ENCODE measurements around the gene TBC1D2B.
A peak's percentile ranks its signal among the peaks of the same experiment; 100 is the strongest.

The TBC1D2B gene

DNA sequence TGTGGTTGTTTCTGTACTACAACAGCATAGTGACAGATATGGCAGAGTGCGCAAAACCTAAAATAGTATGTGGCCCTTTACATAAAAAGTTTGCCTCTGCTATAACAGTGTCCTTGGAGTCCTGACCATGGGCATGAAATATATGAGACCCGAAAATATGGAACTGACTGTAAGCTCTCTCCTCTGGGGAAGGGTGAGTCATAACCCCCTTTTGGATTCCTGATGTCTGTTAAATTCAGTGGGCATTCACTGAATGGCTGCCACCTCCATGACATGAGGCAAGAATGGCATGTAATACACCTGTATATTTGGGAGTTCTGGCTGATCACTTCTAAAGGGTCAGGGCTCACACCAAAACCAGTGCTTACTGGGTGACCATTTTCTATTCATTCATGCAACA, 6.1 kb downstream of the TBC1D2B start:
- no peak for DNase-seq

- DNase-seq: no peak
Measured at GRCh38 chr15:78070049-78070700, 7.3 kb downstream of the TBC1D2B start.

- no peak for DNase-seq
Measured at GRCh38 chr15:78069462-78070029, 8.0 kb downstream of the TBC1D2B start.

- DNase-seq: no peak
Measured at GRCh38 chr15:78069052-78069414, 8.5 kb downstream of the TBC1D2B start.

GRCh38 chr15:78067328-78068228, 9.9 kb downstream of the TBC1D2B start:
- no peak for DNase-seq

DNA sequence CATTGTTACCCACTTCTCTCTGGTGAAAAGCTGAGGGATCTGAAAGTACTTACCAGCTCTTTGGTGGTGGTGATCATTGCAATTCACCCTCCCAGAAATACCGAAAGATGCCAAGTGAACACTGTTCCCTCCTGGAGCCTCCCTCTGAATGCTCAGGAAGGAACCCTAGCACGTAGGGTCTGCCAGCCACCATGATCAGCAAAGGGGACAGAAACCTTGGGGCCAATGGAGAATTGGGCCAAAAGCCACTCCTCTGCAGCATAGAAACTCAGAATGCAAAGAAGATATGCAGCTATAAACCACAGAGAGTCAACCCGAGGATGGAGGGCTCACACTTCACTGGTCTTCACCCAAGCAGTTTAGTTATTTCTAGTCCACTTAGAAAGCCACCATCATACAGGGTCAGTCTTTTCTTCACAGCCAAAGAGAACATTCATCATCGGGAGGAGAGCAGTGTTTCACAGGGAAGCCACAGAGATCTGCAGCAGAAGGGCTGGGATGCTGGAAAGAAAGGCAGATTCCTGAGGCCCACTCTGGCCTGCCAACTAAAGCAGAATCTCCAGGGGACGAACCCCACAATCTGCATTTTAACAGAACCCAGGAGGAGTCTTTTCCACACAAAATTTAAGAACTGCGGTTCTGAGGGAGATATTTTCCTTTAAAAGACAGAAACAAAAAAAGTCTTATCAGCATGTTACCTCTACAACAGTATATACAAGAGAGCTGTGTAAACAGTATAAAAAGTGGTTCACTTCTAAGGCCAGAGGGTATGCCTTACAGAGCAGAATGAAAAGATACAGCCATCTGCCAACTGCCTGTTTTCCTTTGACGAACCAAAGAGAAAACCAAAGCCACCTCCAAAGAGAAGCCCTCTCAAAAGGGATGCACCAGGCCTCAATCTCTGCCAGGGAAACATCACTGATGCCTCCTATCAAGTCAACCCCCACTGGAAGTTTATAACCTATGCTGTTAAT, 11.3 kb downstream of the TBC1D2B start:
- DNase-seq: no peak

DNA sequence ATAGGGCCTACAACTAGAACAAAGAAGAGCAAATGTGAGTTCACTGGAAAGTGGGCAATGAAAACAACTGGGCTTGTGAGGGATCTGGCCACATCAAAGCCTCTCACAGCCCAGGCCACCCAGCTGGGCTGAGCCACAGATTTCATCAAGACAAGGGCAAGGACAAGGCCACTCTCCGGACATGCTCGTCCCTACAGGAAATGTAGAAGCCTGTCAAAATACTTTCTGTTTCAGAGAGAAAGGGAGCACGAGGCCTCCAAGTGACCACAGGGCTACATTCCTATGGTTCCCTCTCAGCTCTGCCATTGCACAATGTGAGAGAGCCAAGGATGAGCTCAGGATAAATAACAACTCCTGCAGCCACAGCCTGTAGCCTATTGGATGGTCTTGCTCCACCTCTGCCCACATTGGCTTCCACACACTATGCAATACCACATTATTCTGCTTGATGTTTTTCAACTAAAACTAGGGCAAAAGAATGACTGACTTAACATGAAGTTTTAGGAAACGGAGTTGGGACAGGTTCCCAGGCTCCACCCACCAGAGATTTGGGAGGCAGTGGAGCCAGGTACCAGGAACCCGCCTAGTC, 12.1 kb downstream of the TBC1D2B start:
- DNase-seq: no peak

GRCh38 chr15:78064544-78064943, 13.0 kb downstream of the TBC1D2B start:
- DNase-seq: no peak

DNA sequence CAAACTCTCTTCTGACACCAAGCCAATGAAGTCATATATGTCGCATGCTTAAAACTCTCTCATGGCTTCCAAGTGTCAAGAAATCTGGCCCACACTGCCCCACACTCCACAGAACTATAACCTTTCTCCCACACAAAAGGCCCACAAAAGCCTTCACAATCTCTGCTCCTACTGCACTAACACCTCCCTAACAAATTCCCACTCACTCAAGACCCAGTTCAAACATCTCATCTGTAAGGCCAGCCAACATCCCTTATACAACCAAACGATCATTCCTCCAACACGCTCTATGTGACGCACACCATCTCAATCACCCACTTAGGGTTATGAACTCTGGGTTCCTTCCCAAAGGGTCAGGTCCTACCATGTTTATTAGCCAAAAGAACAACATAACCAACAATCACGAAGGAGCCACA, 13.5 kb downstream of the TBC1D2B start:
- no peak for DNase-seq

DNA sequence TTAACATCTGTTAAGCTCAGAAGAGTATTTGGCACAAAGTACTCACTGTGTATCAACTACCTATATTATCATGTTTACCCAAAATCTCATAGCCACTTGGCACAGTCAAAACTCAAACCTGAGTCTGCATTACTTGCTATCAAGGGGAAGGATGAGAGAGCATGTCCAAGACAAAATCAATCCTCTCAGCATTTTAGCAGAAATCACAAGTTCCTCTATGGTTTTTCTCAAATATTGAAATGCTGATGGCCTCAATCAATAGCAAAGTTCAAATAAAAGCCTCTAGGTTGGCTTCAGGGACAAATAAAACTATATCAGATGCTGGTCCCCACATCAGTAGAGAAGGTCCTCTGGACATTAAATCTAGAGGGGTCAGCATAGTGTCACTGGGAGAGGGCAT, 14.3 kb downstream of the TBC1D2B start:
- DNase-seq: no peak

DNA sequence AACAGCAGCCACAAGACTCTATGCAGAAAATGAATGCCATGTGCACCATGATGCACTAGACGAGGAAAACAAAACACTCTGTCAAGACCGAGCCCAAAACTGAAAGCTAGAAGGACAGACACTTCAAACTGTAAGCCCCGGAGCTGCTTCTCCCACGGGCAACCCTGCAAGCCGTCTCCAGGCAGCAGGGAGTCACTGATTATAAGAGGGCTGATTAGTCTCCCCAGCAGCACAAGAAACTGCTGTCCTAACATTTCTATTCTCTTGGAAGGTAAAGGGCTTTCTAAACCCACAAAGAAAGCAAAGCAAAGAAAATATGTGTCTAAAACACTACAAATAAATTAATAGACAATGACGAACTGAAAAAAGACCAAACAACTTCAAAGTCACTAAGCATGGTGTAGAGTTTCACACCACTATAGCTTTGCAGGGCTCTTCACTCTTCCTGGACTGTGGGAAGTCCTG, 15.5 kb downstream of the TBC1D2B start:
- peak; percentile 30 for DNase-seq

DNA sequence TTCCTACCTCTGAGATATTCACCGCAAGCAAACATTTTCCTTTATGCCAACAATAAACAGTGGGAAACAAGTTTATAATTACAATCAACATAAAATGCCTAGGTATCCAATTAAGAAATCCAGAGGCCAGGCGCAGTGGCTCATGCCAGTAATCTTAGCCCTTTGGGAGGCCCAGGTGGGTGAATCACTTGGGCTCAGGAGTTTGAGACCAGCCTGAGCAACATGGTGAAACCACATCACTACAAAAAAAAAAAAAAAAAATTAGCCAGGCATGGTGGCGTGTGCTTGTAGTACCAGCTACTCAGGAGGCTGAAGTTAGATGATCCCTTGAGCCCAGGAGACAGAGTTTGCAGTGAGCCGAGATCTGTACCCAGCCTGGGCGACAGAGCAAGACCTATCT, 17.3 kb downstream of the TBC1D2B start:
- no peak for DNase-seq

DNA sequence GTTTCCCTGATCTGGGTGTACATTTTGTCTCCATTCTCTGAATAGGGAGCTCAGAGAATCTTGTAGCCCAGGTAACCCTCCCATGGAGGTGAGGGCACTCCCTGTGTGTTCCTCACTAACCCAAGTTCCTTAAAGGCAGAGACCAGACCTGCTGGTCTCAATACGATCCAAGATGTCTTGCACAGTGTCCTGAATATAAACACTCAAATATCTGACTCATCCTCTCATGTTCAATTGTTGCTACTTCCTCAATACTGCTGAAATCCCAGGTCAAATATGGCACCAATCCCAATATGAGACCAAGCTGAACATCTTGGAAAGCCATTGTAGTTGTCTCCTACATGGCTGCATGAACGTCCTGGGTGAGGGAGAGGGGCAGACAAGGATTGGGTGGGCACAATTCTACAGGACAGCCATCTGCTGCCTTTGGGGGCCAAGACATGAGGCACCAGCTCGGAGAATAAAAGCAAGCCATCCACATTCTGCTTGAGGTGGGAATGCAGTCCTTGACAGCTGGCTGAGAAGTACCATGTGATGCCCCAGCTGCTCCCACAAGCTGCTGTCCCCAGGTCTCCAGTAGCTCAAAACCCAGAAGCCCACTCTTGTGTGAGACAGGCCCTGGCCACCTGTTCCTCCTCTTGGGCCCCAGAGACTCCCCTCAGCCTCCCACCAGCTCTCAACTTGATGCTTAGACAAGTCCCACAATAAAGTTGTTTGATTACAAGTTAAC, 18.2 kb downstream of the TBC1D2B start:
- no peak for DNase-seq

DNA sequence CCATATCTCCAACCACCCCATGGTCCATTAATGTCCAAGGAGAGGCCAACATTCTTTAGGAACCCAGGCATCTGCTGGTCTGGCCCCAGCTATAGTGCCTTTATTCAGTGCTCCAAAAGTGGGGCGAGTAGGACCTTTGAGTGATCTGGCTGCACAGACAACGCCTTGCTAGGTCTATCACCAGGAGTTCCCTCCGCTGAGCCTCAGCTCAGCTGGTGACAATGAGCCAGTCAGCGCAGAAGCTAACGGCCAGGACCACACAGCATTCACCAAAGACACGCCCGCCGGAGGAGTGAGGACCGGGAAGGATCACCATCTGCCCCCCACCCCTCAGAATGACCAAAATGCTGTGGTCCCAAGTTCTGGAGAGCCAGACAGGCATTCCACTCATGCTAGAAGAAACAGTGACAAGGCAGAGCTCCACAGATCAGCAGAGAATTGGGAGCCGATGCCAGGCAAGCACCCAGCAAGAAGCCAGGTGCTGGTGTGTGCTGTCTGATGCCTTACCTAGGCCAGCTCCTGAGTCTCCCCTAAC, 19.0 kb downstream of the TBC1D2B start:
- no peak for DNase-seq

DNA sequence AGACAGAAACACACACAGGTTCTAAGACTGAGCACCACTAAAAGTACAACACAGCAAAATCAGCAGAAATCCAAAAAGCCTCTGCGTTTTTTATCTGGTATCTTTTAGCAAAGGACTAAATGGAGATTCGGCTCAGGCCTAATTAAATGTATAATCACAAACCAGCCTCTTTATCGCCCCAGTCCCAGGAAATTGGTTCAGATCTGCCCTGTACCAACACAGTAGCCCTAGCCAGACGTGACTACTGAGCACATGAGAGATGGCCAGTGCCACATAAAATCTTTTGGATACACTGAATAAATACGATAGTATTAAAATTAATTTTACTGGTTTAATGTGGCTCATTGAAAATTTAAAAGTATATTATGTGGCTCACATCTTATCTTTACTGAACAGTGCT, 19.7 kb downstream of the TBC1D2B start:
- DNase-seq: no peak

- DNase-seq: no peak
Measured at GRCh38 chr15:78056714-78057269, 20.7 kb downstream of the TBC1D2B start.

- no peak for DNase-seq
Measured at GRCh38 chr15:78055919-78056713, 21.4 kb downstream of the TBC1D2B start.

GRCh38 chr15:78054966-78055365, 22.5 kb downstream of the TBC1D2B start:
- DNase-seq: no peak

DNA sequence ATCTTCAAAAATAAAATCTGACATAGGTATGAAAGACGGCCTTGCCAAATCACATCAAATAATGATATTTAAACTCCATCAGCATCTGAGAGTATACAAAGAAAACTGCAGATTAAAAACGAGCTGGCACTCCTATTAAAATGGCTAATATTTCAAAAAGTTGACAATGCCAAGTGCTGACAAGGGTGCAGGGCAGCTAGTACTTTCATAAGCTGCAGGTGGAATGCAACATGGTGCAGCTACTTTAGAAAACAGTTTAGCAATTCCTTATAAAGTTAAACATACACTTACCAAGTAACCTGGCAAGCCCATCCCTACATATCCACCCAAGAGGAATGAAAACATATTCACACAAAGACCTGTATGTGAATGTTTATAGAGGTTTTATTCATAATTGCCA, 23.0 kb downstream of the TBC1D2B start:
- DNase-seq: no peak

DNA sequence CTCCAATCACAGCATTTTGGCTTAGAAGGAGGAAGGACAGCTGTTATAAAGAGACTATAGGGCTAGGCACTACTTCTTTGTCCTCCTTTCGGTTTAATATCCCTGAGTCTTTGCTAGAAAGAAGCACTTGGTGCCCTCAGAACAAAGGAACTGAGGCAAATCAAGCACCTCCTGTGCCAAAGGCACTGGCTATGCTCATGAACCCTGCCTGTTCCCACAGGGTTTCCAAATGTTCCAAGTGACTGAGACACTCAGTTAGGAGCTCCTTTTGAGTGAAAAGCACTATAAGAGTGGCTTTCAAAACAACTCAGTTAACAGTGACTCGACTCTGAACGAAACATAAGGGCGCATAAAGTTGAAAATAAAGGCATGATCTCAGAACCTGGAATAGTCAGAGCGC, 25.0 kb downstream of the TBC1D2B start:
- DNase-seq: no peak
